Fibroblast of villous mesenchyme (primary cell): ENCODE data around the gene CSTB. TPM values are rescaled to one million over a fixed set of nuclear protein-coding genes. Genes with fewer than 3 reads are reported as not detected.

Source experiments
- DNase-seq: peaks from one replicate; pipeline ENCODE4 v3.0.0-alpha.2; 2010; ENCODE audit warnings: low read depth
- H3K4me3 ChIP-seq: 2 replicates; pipeline ENCODE4 v1.5.1; 2011; ENCODE audit warnings: low read depth, mild to moderate bottlenecking, low read length
- total RNA-seq: library from RNA; depleted of rRNA; stranded (reverse); fragments of >200 nt; gene quantifications from 2 replicates; pipeline ENCODE4 v1.2.3, GENCODE V29; 2012
- TF ChIP-seq, protein P1 (sequence below): IDR thresholded peaks from 2 replicates; pipeline ENCODE4 v1.5.1; 2012; ENCODE audit warnings: low read depth, mild to moderate bottlenecking, low read length; ENCODE audit not compliant: insufficient read depth

CSTB gene
- total RNA-seq, 1 donor = 16.0 TPM

DNA sequence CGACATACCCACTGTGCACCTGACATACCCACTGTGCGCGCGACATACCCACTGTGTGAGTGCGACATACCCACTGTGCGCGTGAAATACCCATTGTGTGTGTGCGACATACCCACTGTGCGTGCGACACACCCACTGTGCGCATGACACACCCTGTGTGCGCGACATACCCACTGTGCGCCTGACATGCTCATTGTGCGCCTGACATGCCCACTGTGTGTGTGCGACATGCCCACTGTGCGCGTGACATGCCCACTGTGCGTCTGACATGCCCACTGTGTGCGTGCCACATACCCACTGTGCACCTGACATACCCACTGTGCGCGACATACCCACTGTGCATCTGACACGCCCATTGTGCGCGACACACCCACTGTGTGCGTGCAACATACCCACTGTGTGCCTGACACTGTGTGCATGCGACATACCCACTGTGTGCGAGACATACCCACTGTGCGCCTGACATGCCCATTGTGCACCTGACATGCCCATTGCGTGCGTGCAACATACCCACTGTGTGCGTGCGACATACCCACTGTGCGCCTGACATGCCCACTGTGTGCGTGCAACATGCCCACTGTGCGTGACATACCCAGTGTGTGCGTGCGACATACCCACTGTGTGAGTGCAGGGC is 10.8 kb upstream of the CSTB start:
- no peak overlapping the region for H3K4me3 ChIP-seq
- TF ChIP-seq, protein P1, sequence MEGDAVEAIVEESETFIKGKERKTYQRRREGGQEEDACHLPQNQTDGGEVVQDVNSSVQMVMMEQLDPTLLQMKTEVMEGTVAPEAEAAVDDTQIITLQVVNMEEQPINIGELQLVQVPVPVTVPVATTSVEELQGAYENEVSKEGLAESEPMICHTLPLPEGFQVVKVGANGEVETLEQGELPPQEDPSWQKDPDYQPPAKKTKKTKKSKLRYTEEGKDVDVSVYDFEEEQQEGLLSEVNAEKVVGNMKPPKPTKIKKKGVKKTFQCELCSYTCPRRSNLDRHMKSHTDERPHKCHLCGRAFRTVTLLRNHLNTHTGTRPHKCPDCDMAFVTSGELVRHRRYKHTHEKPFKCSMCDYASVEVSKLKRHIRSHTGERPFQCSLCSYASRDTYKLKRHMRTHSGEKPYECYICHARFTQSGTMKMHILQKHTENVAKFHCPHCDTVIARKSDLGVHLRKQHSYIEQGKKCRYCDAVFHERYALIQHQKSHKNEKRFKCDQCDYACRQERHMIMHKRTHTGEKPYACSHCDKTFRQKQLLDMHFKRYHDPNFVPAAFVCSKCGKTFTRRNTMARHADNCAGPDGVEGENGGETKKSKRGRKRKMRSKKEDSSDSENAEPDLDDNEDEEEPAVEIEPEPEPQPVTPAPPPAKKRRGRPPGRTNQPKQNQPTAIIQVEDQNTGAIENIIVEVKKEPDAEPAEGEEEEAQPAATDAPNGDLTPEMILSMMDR = no peak
- no peak for DNase-seq

DNA sequence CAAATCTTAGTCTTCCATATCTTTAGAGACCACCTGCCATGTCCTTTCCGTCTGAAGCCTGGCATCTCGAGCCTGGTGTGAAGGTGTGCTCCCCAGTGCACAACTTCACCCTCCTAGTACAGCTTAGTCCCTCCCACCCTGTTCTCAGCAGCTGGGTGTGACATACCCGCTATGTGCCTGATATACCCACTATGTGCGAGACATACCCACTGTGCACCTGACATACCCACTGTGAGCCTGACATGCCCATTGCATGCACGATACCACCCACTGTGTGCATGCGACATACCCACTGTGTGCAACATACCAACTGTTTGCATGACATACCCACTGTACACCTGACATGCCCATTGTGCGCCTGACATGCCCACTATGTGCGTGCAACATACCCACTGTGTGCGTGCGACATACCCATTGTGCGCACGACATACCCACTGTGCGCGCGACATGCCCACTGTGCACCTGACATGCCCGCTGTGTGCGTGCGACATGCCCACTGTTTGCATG is 10.2 kb upstream of the CSTB start:
- TF ChIP-seq, protein P1 = no peak
- no peak for DNase-seq

DNA sequence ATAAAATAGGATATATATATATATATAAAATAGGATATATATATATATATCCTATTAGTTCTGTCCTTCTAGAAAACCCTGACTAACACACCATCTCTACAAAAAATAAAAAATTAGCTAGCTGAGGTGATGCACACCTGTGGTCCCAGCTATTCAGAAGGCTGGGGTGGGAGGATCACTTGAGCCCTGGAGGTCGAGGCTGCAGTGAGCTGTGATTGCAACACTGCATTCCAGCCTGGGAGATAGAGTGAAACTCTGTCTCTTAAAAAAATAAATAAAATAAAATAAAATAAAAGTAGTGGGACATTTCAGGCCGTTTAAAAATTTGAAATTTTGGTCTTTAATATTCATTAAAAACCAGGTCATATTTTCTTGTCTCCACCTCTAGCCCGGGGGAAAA is 9.0 kb upstream of the CSTB start:
- no peak for DNase-seq
- TF ChIP-seq, protein P1 = no peak
- no peak overlapping the region for H3K4me3 ChIP-seq

More for the DNA sequence above, 10.2 kb upstream of the CSTB start:
- H3K4me3 ChIP-seq = no peak overlapping the region

DNA sequence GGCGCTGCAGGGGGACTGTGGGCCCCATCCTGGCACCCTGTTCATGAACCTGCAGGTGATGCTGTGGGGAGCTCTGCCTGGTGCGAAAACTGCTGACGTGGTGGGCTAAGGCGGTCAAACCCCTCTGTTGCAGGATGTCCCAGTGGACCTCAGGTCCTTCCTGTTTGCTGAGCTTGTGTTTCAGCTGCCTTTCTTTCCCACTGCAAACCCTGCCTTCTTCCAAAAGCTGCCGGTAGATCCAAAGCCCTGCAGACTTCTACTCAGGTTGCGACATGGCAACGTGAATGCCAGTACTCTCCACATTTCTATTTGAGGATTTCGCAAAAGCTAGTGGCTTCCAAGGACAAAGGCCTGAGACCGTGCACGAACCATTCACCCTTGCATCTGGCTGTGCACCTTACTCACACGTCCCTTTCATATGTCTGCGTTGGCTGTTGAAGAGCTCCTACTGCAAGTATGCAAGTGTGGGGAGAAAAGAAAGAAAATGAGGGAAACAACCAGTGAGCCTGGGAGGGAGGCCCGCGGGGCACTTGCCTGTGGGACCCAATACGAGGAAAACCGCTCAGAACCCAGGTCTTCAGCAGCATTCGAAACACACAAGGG is 7.1 kb upstream of the CSTB start:
- H3K4me3 ChIP-seq = no peak overlapping the region
- TF ChIP-seq, protein P1 = no peak
- no peak for DNase-seq

DNA sequence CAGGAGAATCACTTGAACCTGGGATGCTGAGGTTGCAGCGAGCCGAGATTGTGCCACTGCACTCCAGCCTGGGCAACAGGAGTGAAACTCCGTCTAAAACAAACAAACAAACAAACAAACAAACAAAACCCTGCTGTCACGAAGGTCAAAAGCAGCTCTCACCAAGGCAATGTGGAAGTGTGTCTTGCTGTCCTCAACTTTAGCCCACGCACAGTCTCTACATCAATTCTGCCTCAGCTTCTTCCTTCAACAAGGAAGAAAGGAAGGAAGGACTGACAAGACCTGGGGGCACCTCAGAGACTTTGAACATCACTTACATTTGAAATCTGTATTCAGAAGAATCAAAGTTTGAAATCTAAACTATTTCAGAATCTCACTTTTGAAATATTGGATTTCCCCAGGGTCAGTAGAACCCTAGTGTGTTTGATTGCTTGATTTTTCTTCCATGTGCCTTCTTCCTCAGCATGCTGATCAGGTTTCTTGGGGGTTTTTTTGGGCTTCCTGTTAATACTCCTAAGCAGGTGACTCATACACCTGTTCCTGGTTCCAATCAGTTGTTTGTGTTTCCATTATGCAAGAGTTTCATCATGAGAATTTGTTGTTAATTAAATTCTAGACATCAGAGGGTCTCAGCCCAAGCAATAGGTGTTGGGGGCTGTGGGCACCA is 6.5 kb upstream of the CSTB start:
- TF ChIP-seq, protein P1 = no peak
- no peak for DNase-seq
- H3K4me3 ChIP-seq = no peak overlapping the region

DNA sequence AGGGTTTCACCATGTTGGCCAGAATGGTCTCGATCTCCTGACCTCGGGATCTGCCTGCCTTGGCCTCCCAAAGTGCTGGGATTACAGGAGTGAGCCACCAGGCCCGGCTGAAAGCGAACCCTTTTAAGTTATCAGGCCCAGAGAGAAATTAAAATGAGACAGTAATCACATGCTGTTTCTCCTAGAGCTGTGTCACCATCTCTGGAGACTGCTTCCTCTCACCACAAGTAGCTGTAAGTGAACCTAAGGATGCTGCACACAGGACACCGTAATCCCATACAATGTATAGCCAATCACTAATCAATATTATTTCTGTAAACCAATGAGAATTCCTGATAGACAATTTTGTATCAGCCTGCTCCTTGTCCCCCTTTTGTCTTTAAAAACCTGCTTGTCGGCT is 5.7 kb upstream of the CSTB start:
- no peak for DNase-seq
- TF ChIP-seq, protein P1 = no peak
- H3K4me3 ChIP-seq = no peak overlapping the region
